Activated effector memory CD4-positive, alpha-beta T cell treated with Interleukin-2 at 50 U/mL for 16 hours (primary cell): ENCODE results near the gene BANP.
"Not testable (repeated sequence)": the region's sequence is repeated elsewhere in the genome, so short reads cannot be mapped to it uniquely, and the experiment has no call there.

Experiments
- DNase-seq: peaks from one replicate; pipeline ENCODE4 v3.0.0-alpha.2; 2020

The BANP gene

GRCh38 chr16:88019821-88020515, 68.7 kb downstream of the BANP start:
- no peak for DNase-seq

- no peak for DNase-seq
Observed at GRCh38 chr16:88020516-88020885, 69.3 kb downstream of the BANP start.

- not testable (repeated sequence) for DNase-seq
Observed at GRCh38 chr16:88021041-88021970, 70.1 kb downstream of the BANP start.

- DNase-seq, result no peak
Observed at GRCh38 chr16:88022076-88023042, 71.1 kb downstream of the BANP start.

DNA sequence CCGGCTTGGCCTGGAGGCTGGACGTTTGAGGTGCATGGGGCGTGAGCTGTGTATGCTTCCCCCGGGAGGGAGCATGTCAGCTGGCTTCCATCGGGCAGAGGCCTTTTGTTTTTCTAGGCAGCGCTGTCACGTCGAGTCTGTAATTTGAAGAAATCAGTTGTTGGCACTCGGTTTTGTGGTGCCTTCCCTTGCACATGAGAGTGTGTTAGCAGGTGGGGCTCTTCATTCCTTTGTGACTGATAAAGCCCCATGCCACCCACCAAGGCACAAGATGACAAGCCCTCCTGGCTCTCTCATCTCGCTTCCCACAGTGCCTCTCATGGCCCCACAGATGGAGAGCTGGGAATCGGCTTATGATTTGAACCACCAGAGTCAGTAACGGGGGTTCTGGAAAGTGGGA, 72.1 kb downstream of the BANP start:
- DNase-seq, result no peak

- no peak for DNase-seq
Observed at GRCh38 chr16:88023786-88024185, 72.6 kb downstream of the BANP start.

DNA sequence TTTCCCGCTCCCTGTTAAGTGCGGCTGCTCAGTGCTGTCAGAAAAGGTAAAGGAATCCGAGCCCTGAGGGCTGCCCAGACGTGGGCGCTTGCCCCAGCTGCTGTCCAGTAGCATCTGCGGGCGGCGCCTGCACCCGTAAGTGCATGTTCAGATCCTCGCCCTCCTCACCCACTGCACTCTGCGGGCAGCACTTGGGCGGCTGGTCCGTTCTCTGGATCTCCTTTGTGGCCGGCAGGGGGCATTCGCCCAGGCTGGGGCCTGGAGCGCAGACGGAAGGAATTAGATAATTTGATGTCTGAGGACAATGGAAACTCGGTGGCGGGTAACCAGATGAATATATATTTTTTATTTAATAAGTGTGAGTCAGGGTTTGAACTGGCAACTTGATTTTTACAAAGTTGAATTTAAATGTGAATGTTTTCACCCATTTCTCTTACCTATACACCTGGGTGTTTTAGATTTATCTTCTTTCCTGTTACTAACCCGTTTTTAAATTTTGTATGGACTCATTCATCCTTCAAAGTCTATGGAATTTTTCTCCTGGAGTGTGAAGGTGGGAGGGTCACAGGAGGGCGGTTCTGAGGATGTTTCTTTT, 73.4 kb downstream of the BANP start:
- not testable (repeated sequence) for DNase-seq

- not testable (repeated sequence) for DNase-seq
Observed at GRCh38 chr16:88025086-88025492, 73.9 kb downstream of the BANP start.

DNA sequence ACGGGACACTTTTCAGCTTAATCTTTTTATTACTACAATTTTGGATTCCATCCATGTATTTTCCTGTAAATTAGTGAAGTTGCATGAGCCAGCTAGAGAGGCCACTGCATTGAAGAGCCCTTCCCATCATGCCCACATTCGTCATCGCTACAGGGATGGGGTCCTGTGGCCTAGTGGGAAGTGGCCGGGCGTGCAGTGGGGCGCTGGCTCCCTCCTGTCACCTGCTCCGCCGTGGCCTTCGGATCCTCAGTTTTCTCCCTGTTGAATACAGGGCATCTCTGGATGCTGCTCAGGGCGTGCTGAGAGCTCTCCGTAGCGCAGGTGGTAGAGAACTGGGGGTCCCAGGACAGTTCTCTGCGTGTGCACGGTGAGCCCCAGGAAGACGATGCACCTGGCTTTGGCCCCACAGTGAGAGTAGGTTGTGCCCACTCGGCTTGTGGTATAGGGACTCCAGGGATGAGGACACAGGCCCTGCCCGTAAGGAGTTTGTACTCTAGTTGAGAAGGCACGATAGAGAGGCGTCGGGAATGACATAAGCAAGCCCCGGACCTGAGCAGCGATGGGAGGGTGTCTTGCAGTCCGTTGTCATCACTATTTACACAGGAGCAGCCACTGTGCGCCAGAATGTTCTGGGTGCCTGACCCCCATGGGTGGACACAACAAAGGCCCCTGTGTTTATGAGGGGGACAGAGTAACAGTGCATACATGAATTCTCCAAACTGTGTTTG, 74.8 kb downstream of the BANP start:
- DNase-seq, result not testable (repeated sequence)

DNA sequence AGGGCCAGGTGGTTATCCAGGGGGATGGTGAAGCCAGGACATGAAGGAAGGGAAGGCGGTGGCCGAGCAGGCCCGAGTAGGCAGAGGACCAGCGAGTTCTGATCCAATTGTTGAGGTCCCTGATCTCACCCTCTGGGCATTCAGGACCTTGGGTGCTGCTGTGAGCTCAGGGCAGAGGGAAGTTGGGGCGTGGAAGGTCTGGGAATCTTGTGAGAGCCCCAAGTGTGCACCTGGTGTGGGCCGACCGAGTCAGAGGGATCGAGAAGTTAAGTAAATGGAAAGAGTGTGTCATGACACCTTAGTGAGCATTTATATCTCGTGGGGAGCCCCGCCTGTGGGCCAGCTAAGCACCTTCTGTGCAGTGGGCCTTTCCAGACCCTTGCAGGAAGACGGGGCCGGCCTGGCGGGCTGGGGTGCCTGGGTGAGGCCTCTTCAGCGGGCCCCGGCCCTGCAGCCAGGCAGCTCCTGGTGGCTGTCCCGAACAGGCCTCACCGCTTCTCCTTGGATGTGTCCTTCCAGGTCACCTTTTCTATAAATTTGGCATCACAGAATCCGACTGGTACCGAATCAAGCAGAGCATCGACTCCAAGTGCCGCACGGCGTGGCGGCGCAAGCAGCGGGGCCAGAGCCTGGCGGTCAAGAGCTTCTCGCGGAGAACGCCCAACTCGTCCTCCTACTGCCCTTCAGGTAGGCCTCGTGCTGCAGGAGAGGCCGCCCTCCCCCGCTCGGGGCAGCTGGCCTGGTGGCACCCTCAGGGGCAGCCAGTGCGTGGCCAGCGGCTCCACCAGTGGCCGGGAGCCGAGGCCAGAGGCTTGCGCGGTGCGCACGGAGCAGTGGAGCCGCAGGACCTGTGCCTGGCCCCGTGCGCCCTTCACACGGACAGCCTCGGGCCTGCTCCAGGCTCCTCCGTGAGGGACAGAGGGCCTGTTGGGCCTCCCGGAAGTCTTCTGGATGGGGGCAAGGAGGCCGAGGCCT, 76.0 kb downstream of the BANP start:
- DNase-seq, result no peak

GRCh38 chr16:88028177-88028930, 77.1 kb downstream of the BANP start:
- not testable (repeated sequence) for DNase-seq

- DNase-seq, result no peak
Observed at GRCh38 chr16:88030498-88030897, 79.3 kb downstream of the BANP start.

DNA sequence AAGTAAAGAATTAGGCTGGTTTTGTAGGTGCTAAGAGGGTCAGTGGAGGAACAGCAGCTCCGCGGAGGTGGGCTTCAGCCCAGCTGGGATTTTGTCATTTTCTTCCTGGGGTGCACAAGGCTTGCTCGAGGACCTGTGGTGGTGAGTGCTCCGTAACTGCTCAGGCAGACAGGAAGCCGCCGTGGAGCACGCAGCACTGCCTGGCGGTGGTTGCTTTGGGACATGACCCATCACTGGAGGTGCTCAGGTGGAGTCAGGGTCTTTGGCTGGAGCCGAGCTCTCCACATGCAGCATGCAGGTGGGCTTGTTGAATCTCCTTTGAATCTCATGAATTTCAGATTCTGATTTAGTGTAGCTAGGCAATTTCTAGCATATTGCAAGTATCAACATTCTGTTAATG, 79.7 kb downstream of the BANP start:
- DNase-seq, result not testable (repeated sequence)

DNA sequence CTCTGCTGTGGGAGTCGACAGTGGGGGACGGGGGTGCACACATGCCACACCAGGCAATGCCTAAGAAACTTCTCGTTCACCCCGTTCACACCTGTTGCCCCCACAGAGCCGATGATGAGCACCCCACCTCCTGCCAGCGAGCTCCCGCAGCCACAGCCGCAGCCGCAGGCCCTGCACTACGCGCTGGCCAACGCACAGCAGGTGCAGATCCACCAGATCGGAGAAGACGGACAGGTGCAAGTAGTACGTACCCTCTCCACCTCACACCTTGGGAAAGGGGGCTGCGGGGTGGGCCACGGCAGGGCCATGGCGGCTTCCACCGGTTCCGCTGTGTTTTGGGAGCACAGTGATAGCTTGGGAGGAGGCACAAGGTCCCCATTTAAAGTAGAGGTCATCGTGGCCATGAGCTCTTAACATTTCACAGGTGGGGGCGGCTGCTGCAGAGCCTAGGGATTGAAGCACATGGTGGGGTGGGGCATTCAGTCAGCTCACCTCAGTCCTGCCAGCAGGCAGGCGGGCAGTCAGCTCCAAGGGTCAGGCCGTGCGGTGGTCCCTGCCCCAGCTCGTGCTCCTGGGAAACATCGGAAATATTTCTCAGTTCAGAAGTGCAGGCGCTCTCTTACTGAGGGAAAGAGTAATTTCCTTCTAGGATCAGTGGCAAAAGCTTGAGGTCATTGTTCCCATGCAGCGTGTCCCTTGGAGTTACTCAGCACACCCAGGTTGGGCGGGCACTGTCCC, 81.9 kb downstream of the BANP start:
- DNase-seq, result not testable (repeated sequence)

DNA sequence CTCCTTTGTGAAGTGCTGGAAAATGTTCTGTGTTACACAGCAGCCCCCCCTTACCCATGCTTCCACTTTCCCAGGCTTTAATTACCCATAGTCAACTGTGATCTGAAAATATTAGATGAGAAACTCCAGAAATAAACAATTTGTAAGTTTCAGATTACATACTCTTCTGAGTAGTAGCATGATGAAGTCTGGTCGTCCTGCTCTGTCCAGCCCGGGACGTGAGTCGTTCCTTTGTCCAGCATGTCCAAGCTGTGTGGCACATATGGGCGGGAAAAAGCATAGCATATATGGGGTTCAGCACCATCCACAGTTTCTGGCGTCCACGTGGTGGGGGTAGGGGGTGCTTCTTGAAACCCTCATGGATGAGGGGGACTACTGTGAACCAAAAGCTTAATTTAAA, 83.5 kb downstream of the BANP start:
- DNase-seq, result no peak

DNA sequence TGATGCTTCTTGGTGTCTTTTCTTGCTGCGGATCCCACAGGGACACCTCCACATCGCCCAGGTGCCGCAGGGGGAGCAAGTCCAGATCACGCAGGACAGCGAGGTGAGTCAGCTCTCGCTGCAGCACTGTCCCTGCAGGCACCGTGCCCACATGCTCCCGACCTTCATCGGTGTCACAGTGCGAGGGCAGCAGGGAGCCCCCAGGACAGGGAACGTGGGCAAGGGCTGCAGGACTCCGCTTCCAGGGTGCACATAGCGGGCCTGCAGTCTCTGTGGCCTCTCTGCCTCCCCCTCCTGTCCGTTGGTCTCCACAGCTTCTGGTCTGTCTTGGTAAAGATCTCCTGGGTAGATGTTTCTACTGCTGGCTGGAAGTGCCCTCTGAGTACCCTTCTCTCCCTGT, 84.1 kb downstream of the BANP start:
- DNase-seq, result no peak

DNA sequence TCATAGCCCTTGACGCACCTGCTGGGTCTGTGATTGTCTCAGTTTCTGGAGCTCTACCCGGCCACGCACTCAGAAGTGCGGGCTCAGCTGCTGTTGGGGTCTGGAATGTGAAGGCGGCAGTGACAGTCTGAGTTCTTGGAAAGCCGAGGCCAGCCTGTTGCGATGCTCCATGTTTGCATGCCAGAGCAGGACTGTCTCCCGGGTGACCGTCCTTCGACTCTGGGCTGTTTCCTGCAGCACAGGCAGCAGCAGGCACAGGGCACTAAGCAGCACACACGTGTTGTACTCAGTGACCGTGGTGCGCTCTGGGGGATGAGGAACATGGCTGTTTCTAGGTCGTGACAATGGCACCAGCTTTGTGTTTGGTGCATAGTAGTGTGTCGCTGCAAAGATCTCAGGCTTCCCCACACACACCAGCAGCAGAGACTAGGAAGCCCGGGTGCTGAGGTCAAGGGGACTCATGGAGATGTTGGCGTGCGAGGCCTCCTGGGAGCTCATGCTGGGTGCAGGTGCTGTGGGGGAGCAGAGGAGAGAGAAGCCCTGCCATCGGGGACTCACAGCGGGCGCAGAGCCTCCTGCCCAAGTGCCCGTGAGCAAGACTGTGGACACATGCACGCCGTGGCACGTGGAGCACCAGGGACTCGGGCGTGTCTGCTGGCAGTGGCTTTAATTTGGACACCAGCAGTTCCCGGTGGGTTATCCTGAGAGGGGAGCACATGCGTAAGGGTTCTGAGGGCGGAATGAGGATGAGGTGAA, 84.8 kb downstream of the BANP start:
- not testable (repeated sequence) for DNase-seq

GRCh38 chr16:88036640-88036996, 85.4 kb downstream of the BANP start:
- DNase-seq, result not testable (repeated sequence)
